Gastroesophageal sphincter (tissue), 3 donors: ENCODE results near the gene CUL5.

Source experiments
- CTCF ChIP-seq, 4 experiments: fragments of 200-600 bp in 2 of 4; fragments of 450-650 bp in 2 of 4; sonication (generic) in 1 of 4; IDR thresholded peaks; one replicate each; pipeline ENCODE4 v1.5.1; 2017 to 2019; ENCODE audit warnings: antibody characterized with exemption in 4 of 4, mild to moderate bottlenecking in 2 of 4, moderate library complexity in 2 of 4
- EP300 ChIP-seq: sonication (generic); formaldehyde crosslinking; IDR thresholded peaks from one replicate; pipeline ENCODE4 v1.6.1; 2017; ENCODE audit warnings: antibody characterized with exemption, mild to moderate bottlenecking
- POLR2A ChIP-seq, 2 donors: fragments of 450-650 bp; IDR thresholded peaks; one replicate each; pipeline ENCODE4 v1.6.1; 2017; ENCODE audit warnings: antibody characterized with exemption in 2 of 2, mild to moderate bottlenecking in 2 of 2, moderate library complexity in 1 of 2
- POLR2AphosphoS5 ChIP-seq: sonication (generic); formaldehyde crosslinking; IDR thresholded peaks from one replicate; pipeline ENCODE4 v1.6.1; 2017; ENCODE audit warnings: antibody characterized with exemption

DNA sequence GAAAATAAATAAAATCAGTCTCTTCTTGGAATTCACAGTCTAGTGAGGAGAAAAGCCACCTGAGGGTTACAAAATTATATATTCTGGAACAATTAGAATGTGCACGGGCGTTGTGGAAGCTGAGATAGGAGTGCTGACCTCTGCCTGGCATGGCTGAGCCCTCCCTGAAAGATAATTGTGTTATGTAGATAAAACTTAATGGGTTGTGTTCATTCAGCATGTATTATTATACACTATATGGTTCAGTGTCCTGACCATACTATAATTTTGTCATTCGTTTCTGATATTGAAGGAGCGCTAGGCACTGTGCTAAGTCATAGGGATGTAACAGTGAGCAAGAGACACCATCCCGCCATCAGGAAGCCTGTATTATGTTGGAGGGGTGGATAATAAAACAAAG is 116.4 kb downstream of the CUL5 start:
- TF ChIP-seq CTCF (IDR thresholded peaks at IDR 0.05) (no peak), POLR2A (IDR thresholded peaks at IDR 0.05) (no peak), POLR2AphosphoS5 (no peak), EP300 (no peak)
